SK-N-SH (cell line): ENCODE data around the gene SDK1. TPM values are rescaled to one million over a fixed set of nuclear protein-coding genes. Genes with fewer than 3 reads are reported as not detected.
A peak's percentile ranks its signal among the peaks of the same experiment; 100 is the strongest.

Source experiments
- CTCF ChIA-PET: fragments of 300-600, 350-600 bp; formaldehyde crosslinking; extraction: SDS; loops from one replicate; lab custom pipeline; 2021; lab: Yijun Ruan, JAX
- POLR2A ChIA-PET: fragments of 350-600 bp; sonication (Branson Sonifier 250); formaldehyde crosslinking; extraction: SDS; loops from one replicate; lab custom pipeline; 2020; ENCODE audit warnings: antibody characterized with exemption, inconsistent platforms; lab: Yijun Ruan, JAX
- DNase-seq: peaks from one replicate; pipeline ENCODE4 v3.0.0; 2012
- H2AFZ ChIP-seq: fragments of 200-600 bp; sonication (generic); 2 replicates; pipeline ENCODE4 v1.8.1; 2016; ENCODE audit warnings: antibody characterized with exemption, mild to moderate bottlenecking, low read depth
- H3F3A ChIP-seq: fragments of 200-600 bp; sonication (generic); replicated peaks from 2 replicates; pipeline ENCODE3; 2016; ENCODE audit warnings: antibody characterized with exemption, mild to moderate bottlenecking; ENCODE audit not compliant: insufficient read depth
- H3K27ac ChIP-seq, 2 experiments: fragments of 200-500 bp in 1 of 2; fragments of 200-600 bp in 1 of 2; sonication (Bioruptor generic) in 1 of 2; sonication (generic), shearing (Covaris generic) in 1 of 2; 2 replicates each; pipeline versions ENCODE4 v1.5.1 to v1.6.1; 2014 to 2016; ENCODE audit warnings: low read depth in 2 of 2, inconsistent platforms in 1 of 2, low read length in 1 of 2, mild to moderate bottlenecking in 1 of 2, mixed read lengths in 1 of 2
- H3K27me3 ChIP-seq: fragments of 200-600 bp; sonication (generic), shearing (Covaris generic); 2 replicates; pipeline ENCODE4 v1.6.1; 2016; ENCODE audit warnings: mixed run types; ENCODE audit not compliant: insufficient read depth
- H3K36me3 ChIP-seq, 2 experiments: fragments of 200-500 bp in 1 of 2; fragments of 200-600 bp in 1 of 2; sonication (Bioruptor generic) in 1 of 2; sonication (generic) in 1 of 2; replicated peaks in 1 of 2; 2 replicates each; pipeline versions ENCODE3 to v1.5.1; 2014 to 2016; ENCODE audit warnings: low read length in 1 of 2, mild to moderate bottlenecking in 1 of 2; ENCODE audit not compliant: insufficient read depth in 2 of 2, control insufficient read depth in 1 of 2
- H3K4me1 ChIP-seq, 2 experiments: fragments of 200-500 bp in 1 of 2; fragments of 200-600 bp in 1 of 2; sonication (Bioruptor generic) in 1 of 2; sonication (generic), shearing (Covaris generic) in 1 of 2; 2 replicates each; pipeline versions ENCODE4 v1.5.1 to v1.6.1; 2014 to 2016; ENCODE audit warnings: low read depth in 1 of 2, low read length in 1 of 2, mixed run types in 1 of 2; ENCODE audit not compliant: insufficient read depth in 2 of 2, control insufficient read depth in 1 of 2
- H3K4me2 ChIP-seq: fragments of 200-600 bp; sonication (generic), shearing (Covaris generic); 2 replicates; pipeline ENCODE4 v1.6.1; 2017; ENCODE audit warnings: mixed run types
- H3K4me3 ChIP-seq, 2 experiments: fragments of 200-500 bp in 1 of 2; fragments of 200-600 bp in 1 of 2; sonication (Bioruptor generic) in 1 of 2; sonication (generic), shearing (Covaris generic) in 1 of 2; 2 replicates each; pipeline versions ENCODE4 v1.5.1 to v1.8.1; 2014 to 2016; ENCODE audit warnings: low read depth in 2 of 2, inconsistent platforms in 1 of 2, low read length in 1 of 2, mild to moderate bottlenecking in 1 of 2, mixed read lengths in 1 of 2, moderate library complexity in 1 of 2
- H3K79me2 ChIP-seq: fragments of 200-600 bp; sonication (generic); 2 replicates; pipeline ENCODE4 v1.8.1; 2017; ENCODE audit warnings: mild to moderate bottlenecking; ENCODE audit not compliant: insufficient read depth
- H3K9ac ChIP-seq: fragments of 200-600 bp; sonication (generic); 2 replicates; pipeline ENCODE4 v1.6.1; 2017; ENCODE audit warnings: mixed run types
- H3K9me2 ChIP-seq: fragments of 200-600 bp; sonication (generic); 2 replicates; pipeline ENCODE4 v1.6.1; 2017; ENCODE audit warnings: mixed run types
- H3K9me3 ChIP-seq: fragments of 200-600 bp; sonication (generic); 2 replicates; pipeline ENCODE4 v1.6.1; 2017; ENCODE audit warnings: mixed run types, mild to moderate bottlenecking, moderate library complexity
- H4K20me1 ChIP-seq: fragments of 200-600 bp; sonication (generic); 2 replicates; pipeline ENCODE4 v1.6.1; 2017; ENCODE audit warnings: mild to moderate bottlenecking, mixed run types; ENCODE audit not compliant: insufficient read depth
- CHD2 ChIP-seq: fragments of 150-350 bp; IDR thresholded peaks from 2 replicates; pipeline ENCODE4 v1.6.1; 2018; ENCODE audit warnings: low read length; ENCODE audit not compliant: partially characterized antibody
- EZH2phosphoT487 ChIP-seq: fragments of 200-600 bp; sonication (generic); IDR thresholded peaks from 2 replicates; pipeline ENCODE4 v1.6.1; 2017; ENCODE audit warnings: low read depth, mixed run types, mild to moderate bottlenecking, antibody characterized with exemption, moderate library complexity, borderline replicate concordance
- FOXM1 ChIP-seq: IDR thresholded peaks from 2 replicates; pipeline ENCODE4 v1.4.0; 2012; ENCODE audit warnings: low read depth, mild to moderate bottlenecking
- GABPA ChIP-seq: IDR thresholded peaks from 2 replicates; pipeline ENCODE4 v1.4.0; 2012; ENCODE audit warnings: low read depth, mild to moderate bottlenecking
- GATA2 ChIP-seq: sonication (generic); formaldehyde crosslinking; IDR thresholded peaks from 2 replicates; pipeline ENCODE4 v1.5.0; 2020; ENCODE audit warnings: mild to moderate bottlenecking, missing genetic modification reagents
- MEF2A ChIP-seq: IDR thresholded peaks from 2 replicates; pipeline ENCODE4 v1.4.0; 2012; ENCODE audit warnings: low read depth, borderline replicate concordance
- MXI1 ChIP-seq: IDR thresholded peaks from 2 replicates; pipeline ENCODE4 v1.6.1; 2012; ENCODE audit warnings: mild to moderate bottlenecking, low read depth, low read length, improper control_type of control experiment
- NFIC ChIP-seq: IDR thresholded peaks from 2 replicates; pipeline ENCODE4 v1.4.0; 2012; ENCODE audit warnings: borderline replicate concordance
- NRF1 ChIP-seq: IDR thresholded peaks from 2 replicates; pipeline ENCODE4 v1.6.1; 2012; ENCODE audit warnings: low read depth, mild to moderate bottlenecking, low read length
- POLR2AphosphoS5 ChIP-seq: IDR thresholded peaks from 2 replicates; pipeline ENCODE4 v1.6.1; 2012; ENCODE audit warnings: low read depth, low read length
- RFX5 ChIP-seq: IDR thresholded peaks from 2 replicates; pipeline ENCODE4 v1.6.1; 2012; ENCODE audit warnings: mild to moderate bottlenecking, improper control_type of control experiment, low read length
- RXRA ChIP-seq: IDR thresholded peaks from 2 replicates; pipeline ENCODE4 v1.4.0; 2012; ENCODE audit warnings: low read depth, mild to moderate bottlenecking, borderline replicate concordance
- TAF1 ChIP-seq: IDR thresholded peaks from 2 replicates; pipeline ENCODE4 v1.6.1; 2012; ENCODE audit warnings: low read depth, mild to moderate bottlenecking, low read length, moderate library complexity, borderline replicate concordance
- TEAD4 ChIP-seq: IDR thresholded peaks from 2 replicates; pipeline ENCODE4 v1.4.0; 2012; ENCODE audit warnings: mild to moderate bottlenecking, borderline replicate concordance; ENCODE audit not compliant: insufficient read depth
- WGBS: methylation state at CpG from one replicate; pipeline ENCODE4 v1.1.6; 2017; ENCODE audit warnings: low lambda C conversion rate; 5-methylcytosine and 5-hydroxymethylcytosine counted together
- polyA plus RNA-seq, 3 experiments: library from polyadenylated mRNA; depleted of rRNA; stranded (reverse); fragments of >200 nt; gene quantifications; 2 replicates each; pipeline ENCODE4 v1.2.3, GENCODE V29; 2012
- TF ChIP-seq, protein P1 (sequence below): IDR thresholded peaks from 2 replicates; pipeline ENCODE4 v1.4.0; 2012; ENCODE audit warnings: low read depth, borderline replicate concordance
- TF ChIP-seq, protein P2 (sequence below): fragments of 200-600 bp; sonication (generic); IDR thresholded peaks from 2 replicates; pipeline ENCODE4 v1.6.1; 2017; ENCODE audit warnings: antibody characterized with exemption, mild to moderate bottlenecking, moderate library complexity
- TF ChIP-seq, protein P3 (sequence below): IDR thresholded peaks from 2 replicates; pipeline ENCODE4 v1.4.0; 2012; ENCODE audit warnings: low read depth, borderline replicate concordance
- TF ChIP-seq, protein P4 (sequence below): IDR thresholded peaks from 2 replicates; pipeline ENCODE4; 2012
- TF ChIP-seq, protein P5 (sequence below): IDR thresholded peaks from 2 replicates; pipeline ENCODE4 v1.6.1; 2012; ENCODE audit warnings: mild to moderate bottlenecking, low read depth, low read length, moderate library complexity

SDK1 gene
- polyA plus RNA-seq, 1 of the 3 experiments (the other 2 are of a cell fraction): 1.2 TPM

DNA sequence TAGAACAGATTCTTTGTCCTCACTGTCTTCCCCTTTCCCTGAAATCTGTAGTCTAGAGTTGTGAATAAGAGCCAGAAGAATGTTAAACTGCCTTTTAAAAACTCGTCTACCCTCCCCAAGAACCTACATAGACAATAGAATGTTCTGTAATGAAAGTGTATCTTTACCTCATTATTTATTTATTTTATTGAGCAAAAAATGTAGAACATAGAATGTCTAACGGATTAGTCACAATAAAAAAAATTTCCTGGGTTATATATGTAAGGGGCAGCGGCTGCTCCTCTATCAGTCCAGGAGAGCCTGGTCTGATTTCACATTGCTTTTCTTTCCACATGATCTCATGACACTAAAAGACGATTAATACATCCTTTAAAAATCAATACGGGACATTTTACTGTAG lies 135.7 kb downstream of the SDK1 start (continued):
- TF ChIP-seq GABPA (no peak), TAF1 (peak; percentile 51; the same call in 1 of the 2 replicates), RFX5 (no peak), MXI1 (no peak), FOXM1 (no peak), NRF1 (no peak), MEF2A (0 out of 2 replicates have a peak, but pooled peaks have one; percentile 19), TEAD4 (peak; percentile 74; the same call in 1 of the 2 replicates), GATA2 (CRISPR knock-in tag) (no peak), POLR2AphosphoS5 (0 out of 2 replicates have a peak, but pooled peaks have one; percentile 33)
- TF ChIP-seq, protein P1, sequence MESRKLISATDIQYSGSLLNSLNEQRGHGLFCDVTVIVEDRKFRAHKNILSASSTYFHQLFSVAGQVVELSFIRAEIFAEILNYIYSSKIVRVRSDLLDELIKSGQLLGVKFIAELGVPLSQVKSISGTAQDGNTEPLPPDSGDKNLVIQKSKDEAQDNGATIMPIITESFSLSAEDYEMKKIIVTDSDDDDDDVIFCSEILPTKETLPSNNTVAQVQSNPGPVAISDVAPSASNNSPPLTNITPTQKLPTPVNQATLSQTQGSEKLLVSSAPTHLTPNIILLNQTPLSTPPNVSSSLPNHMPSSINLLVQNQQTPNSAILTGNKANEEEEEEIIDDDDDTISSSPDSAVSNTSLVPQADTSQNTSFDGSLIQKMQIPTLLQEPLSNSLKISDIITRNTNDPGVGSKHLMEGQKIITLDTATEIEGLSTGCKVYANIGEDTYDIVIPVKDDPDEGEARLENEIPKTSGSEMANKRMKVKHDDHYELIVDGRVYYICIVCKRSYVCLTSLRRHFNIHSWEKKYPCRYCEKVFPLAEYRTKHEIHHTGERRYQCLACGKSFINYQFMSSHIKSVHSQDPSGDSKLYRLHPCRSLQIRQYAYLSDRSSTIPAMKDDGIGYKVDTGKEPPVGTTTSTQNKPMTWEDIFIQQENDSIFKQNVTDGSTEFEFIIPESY: no peak
- TF ChIP-seq, protein P2, sequence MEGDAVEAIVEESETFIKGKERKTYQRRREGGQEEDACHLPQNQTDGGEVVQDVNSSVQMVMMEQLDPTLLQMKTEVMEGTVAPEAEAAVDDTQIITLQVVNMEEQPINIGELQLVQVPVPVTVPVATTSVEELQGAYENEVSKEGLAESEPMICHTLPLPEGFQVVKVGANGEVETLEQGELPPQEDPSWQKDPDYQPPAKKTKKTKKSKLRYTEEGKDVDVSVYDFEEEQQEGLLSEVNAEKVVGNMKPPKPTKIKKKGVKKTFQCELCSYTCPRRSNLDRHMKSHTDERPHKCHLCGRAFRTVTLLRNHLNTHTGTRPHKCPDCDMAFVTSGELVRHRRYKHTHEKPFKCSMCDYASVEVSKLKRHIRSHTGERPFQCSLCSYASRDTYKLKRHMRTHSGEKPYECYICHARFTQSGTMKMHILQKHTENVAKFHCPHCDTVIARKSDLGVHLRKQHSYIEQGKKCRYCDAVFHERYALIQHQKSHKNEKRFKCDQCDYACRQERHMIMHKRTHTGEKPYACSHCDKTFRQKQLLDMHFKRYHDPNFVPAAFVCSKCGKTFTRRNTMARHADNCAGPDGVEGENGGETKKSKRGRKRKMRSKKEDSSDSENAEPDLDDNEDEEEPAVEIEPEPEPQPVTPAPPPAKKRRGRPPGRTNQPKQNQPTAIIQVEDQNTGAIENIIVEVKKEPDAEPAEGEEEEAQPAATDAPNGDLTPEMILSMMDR: no peak
- TF ChIP-seq, protein P3, sequence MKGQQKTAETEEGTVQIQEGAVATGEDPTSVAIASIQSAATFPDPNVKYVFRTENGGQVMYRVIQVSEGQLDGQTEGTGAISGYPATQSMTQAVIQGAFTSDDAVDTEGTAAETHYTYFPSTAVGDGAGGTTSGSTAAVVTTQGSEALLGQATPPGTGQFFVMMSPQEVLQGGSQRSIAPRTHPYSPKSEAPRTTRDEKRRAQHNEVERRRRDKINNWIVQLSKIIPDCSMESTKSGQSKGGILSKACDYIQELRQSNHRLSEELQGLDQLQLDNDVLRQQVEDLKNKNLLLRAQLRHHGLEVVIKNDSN: no peak
- TF ChIP-seq, all 33 proteins: peak for 10

DNA sequence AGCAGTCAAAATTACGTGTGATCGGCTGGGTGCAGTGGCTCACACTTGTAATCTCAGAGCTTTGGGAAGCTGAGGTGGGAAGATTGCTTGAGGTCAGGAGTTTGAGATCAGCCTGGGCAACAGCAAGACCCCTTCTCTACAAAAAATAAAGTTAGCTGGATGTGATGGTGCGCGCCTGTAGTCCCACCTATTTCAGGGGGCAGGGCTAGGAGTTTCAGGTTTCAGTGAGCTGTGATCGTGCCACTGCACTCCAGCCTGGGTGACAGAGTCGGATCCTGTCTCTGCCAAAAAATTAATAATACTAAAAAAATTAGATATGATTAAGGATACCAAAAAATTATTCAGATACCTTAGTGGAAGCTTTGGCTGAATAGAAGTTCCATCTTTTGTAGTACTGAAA lies 136.4 kb downstream of the SDK1 start:
- no peaks in the 10 kb centered on the region for H3K9me2 ChIP-seq
- ChIA-PET CTCF (interaction anchor here (1.0 kb wide), 2 partner anchors 9 to 17 kb away, joined by 3 to 4 read pairs; no protein-coding TSS in a partner anchor), POLR2A (no interaction called here)
- H3K9ac ChIP-seq: peak overlapping the region; percentile 64
- H3K36me3 ChIP-seq: peaks cover 0 to 2% of the 10 kb centered on the region in 2 experiments
- no peaks in the 10 kb centered on the region for H3K9me3 ChIP-seq
- peak overlapping the region in 1 of 2 experiments; percentile 49; a peak in 3 of 4 replicates for H3K4me3 ChIP-seq
- no peaks in the 10 kb centered on the region for H3K27me3 ChIP-seq
- WGBS: 72% methylated on average over 6 of the region's 6 CpGs
- peaks cover 0 to 13% of the 10 kb centered on the region in 2 experiments; a peak in 3 of 4 replicates for H3K4me1 ChIP-seq
- no peak for DNase-seq
- H2AFZ ChIP-seq: no peak overlapping the region
- H4K20me1 ChIP-seq: no peaks in the 10 kb centered on the region
- peak overlapping the region in 1 of 2 experiments; percentile 70; a peak in 2 of 4 replicates for H3K27ac ChIP-seq
- peak overlapping the region; percentile 73 for H3K4me2 ChIP-seq
- peaks cover 18% of the 10 kb centered on the region for H3F3A ChIP-seq
- peaks cover 6% of the 10 kb centered on the region; the same call in 1 of the 2 replicates for H3K79me2 ChIP-seq
- TF ChIP-seq RXRA (no peak), POLR2AphosphoS5 (no peak), TEAD4 (no peak), CHD2 (no peak), NFIC (no peak), EZH2phosphoT487 (no peak)
- TF ChIP-seq, protein P2: no peak
- TF ChIP-seq, protein P4, sequence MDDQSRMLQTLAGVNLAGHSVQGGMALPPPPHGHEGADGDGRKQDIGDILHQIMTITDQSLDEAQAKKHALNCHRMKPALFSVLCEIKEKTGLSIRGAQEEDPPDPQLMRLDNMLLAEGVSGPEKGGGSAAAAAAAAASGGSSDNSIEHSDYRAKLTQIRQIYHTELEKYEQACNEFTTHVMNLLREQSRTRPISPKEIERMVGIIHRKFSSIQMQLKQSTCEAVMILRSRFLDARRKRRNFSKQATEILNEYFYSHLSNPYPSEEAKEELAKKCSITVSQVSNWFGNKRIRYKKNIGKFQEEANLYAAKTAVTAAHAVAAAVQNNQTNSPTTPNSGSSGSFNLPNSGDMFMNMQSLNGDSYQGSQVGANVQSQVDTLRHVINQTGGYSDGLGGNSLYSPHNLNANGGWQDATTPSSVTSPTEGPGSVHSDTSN: no peak
- TF ChIP-seq, protein P5, sequence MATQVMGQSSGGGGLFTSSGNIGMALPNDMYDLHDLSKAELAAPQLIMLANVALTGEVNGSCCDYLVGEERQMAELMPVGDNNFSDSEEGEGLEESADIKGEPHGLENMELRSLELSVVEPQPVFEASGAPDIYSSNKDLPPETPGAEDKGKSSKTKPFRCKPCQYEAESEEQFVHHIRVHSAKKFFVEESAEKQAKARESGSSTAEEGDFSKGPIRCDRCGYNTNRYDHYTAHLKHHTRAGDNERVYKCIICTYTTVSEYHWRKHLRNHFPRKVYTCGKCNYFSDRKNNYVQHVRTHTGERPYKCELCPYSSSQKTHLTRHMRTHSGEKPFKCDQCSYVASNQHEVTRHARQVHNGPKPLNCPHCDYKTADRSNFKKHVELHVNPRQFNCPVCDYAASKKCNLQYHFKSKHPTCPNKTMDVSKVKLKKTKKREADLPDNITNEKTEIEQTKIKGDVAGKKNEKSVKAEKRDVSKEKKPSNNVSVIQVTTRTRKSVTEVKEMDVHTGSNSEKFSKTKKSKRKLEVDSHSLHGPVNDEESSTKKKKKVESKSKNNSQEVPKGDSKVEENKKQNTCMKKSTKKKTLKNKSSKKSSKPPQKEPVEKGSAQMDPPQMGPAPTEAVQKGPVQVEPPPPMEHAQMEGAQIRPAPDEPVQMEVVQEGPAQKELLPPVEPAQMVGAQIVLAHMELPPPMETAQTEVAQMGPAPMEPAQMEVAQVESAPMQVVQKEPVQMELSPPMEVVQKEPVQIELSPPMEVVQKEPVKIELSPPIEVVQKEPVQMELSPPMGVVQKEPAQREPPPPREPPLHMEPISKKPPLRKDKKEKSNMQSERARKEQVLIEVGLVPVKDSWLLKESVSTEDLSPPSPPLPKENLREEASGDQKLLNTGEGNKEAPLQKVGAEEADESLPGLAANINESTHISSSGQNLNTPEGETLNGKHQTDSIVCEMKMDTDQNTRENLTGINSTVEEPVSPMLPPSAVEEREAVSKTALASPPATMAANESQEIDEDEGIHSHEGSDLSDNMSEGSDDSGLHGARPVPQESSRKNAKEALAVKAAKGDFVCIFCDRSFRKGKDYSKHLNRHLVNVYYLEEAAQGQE: no peak
